SKM-1 treated with dmso at 0.1 percent for 144 hours (cell line): ENCODE results near the gene NELL1.

Experiments
- DNase-seq: peaks from one replicate; lab custom pipeline; 2025; ENCODE audit not compliant: unreplicated experiment; lab: John Stamatoyannopoulos, UW

NELL1 gene

DNA sequence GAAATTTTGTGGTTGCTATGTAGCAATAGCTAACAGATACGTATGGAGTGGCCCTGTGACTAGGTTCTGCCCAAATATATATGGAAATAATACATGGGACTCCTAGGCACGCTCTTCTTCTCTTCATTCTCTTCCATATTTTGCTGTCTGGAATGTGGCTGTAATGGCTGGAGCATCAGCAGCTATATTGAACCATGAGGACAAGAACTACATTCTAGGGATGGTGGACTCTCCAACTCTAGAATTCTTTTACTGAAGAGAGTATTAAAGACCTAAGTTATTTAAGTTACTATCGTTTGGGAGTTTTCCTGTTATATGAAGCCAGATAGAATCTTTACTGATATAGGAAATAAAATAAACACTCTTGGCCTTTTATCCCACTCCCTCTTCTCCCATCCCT lies 7.5 kb upstream of the NELL1 start:
- no peak for DNase-seq

GRCh38 chr11:20668131-20668809 lies 1.1 kb upstream of the NELL1 start:
- no peak for DNase-seq

- no peak for DNase-seq
Measured at GRCh38 chr11:20669820-20670684, 666 bp downstream of the NELL1 start.

GRCh38 chr11:20670932-20671403 lies 1.6 kb downstream of the NELL1 start:
- DNase-seq: no peak

GRCh38 chr11:20671856-20672546 lies 2.6 kb downstream of the NELL1 start:
- DNase-seq: no peak

DNA sequence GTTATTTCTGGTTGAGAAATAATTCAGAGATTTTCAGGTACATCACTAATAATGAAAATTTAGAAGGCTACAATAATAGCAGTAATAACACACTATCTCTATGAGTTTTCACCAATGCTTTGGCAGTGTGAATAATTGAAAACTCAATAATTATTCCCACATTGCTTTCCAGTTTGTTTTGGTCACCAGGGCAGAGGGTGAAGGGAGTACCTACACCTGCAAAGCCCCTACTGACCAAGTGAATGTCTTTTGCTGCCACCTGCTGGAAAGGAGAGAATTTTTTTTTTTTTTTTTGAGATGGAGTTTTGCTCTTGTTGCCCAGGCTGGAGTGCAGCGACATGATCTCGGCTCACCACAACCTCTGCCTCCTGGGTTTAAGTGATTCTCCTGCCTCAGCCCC lies 3.2 kb downstream of the NELL1 start:
- DNase-seq: no peak

- DNase-seq: no peak
Measured at GRCh38 chr11:20676658-20677057, 7.3 kb downstream of the NELL1 start.

DNA sequence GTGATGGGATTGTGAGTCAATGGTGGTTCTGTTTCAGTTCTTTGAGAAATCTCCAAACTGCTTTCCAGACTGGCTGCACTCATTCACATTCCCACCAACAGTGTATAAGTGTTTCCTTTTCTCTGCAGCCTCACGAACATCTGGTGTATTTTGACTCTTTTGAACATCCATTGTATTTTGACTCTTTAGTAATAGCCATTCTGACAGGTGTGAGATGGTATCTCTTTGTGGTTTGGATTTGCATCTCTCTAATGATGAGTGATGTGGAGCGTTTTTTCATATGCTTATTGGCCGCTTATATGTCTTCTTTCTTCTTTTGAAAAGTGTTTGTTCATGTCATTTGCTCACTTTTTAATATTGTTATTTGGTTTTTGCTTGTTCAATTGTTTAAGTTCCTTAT lies 19.4 kb downstream of the NELL1 start:
- no peak for DNase-seq

- DNase-seq: no peak
Measured at GRCh38 chr11:20707876-20708275, 38.5 kb downstream of the NELL1 start.

DNA sequence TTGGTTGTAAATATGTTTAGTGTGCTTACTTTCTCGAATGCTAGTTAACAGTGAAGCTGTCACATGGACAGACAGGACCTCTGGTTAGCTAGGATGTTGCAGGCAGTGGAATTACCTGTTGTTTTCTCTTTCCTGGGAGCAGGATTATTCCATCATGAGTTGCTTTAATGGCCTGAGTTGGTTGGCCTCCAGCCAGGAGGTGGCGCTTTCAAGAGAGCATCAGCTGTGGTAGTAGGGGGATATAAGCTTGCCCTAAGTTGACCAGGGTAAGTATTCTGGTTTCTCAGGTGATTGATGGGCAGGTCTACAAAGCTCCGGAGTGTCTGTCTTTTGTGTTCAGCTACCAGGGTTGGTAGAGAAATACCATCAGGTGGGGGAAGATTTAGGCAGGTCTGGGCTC lies 43.5 kb downstream of the NELL1 start:
- DNase-seq: no peak

GRCh38 chr11:20715464-20715863 lies 46.1 kb downstream of the NELL1 start:
- no peak for DNase-seq

- DNase-seq: no peak
Measured at GRCh38 chr11:20715931-20716330, 46.5 kb downstream of the NELL1 start.

DNA sequence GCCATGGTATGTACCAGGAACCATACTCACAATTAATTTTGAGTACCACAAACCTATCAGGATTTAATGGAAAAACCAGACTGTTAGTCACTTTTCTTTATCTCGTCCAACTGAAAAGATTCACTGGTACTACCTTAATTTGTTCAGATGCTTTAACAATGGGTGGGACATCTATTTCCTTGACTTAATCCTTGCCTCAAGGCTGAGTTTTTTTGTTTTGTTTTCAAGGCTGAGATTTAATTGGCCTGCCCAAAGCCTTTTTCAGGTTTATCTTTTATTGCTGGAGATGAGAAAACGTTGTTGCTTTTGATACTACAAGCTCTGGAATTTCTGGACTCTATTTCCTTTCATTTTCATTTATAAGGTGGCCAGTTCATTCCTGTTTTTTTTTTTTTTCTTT lies 50.4 kb downstream of the NELL1 start:
- no peak for DNase-seq

DNA sequence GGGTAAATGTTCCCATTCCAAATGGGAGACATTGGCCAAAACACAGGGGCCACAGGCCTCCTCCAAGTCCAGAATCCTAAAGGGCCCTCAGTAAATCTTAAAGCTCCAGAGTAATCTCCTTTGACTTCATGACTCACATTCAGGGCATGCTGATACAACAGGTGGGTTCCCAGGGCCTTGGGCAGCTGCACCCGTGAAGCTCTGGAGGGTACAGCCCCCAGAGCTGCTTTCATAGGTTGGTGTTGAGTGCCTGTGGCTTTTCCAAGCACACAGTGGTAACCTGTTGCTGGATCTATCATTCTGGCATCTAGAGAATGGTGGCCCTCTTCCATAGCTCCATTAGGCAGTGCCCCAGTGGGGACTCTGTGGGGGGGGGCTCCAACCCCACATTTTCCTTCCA lies 54.0 kb downstream of the NELL1 start:
- no peak for DNase-seq

GRCh38 chr11:20729597-20730105 lies 60.3 kb downstream of the NELL1 start:
- no peak for DNase-seq

GRCh38 chr11:20731676-20732215 lies 62.4 kb downstream of the NELL1 start:
- DNase-seq: no peak

DNA sequence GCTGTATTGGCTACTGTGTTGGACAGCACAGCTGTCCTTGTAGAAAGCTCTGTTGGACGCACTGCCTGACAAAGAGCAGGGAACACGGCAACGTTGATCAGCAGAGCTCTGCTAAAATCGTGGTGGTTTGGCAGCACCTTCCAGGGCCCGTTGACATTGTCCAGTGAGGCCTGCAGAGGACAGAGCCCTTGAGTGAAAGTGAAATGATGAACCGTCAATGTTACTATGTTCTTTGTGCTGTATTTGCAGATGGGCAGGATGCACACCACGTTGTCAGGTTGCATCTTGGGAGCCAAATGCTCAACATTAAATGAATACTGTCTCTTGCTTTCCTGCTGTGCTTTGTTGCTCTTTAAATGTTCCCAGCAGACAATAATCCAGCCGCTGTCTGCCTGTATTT lies 69.7 kb downstream of the NELL1 start:
- no peak for DNase-seq

DNA sequence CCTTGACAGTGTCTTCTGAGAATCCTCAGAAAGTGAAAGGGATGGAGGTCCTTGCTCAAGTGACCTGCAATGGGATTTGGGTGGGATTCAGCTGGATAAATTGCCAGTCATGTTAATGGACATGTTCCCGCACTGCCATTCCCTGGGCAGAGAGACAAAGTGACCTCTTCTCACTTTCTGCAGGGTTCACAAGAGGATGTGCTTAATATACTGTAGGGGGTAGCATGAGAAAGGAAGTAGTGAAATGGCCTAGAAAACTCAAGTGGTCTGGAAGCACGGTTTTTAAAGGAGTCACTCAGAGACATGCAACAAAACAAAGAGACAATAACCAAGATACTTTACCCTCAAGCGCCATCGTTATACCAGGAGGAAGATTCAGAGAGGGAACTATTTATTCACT lies 70.2 kb downstream of the NELL1 start:
- DNase-seq: no peak

GRCh38 chr11:20754933-20755332 lies 85.5 kb downstream of the NELL1 start:
- DNase-seq: no peak

DNA sequence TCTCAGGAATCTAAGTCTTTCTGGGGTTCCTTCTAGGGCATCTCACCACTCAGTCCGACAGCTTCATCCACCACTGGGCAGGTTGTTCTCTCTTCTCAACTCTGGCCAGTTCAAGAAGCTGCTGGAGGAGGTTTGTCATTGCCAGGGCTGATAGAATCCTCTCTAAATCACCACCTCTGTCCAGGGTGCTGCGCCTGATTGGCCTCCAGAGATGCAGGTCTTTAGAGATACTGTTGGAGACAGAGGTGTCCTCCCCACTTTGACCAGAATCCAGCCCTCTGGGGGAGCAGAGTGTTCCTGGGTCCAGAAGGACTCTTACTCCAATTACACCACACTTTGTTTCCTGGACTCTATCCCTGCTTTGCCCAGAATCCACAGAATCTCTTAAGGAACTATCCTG lies 90.2 kb downstream of the NELL1 start:
- DNase-seq: no peak

GRCh38 chr11:20760811-20761210 lies 91.4 kb downstream of the NELL1 start:
- DNase-seq: no peak
